ENCODE data around the gene GPC6. TPM values are rescaled to one million over a fixed set of nuclear protein-coding genes. Genes with fewer than 3 reads are reported as not detected.

Gene GPC6
- total and polyA plus RNA-seq, 10 donors: 0.22 to 9.3 (median 4.5) TPM

- H3K4me1 ChIP-seq: no peaks in the 10 kb centered on the region
These were observed 988.4 kb downstream of the GPC6 start for GRCh38 chr13:94214975-94215374.

GRCh38 chr13:94216476-94216875 lies 989.9 kb downstream of the GPC6 start:
- Histone ChIP-seq H3K9me3 (no peaks in the 10 kb centered on the region), H3K4me1 (no peaks in the 10 kb centered on the region), H3K36me3 (no peaks in the 10 kb centered on the region), H3K27ac (no peak overlapping the region), H3K4me3 (no peak overlapping the region), H3K27me3 (replicated peaks in 1 of 7) (no peaks in the 10 kb centered on the region)
- no peak for DNase-seq
- 63 to 84% (median 78%) methylated on average over 1 of the region's 1 CpG for WGBS, 5 donors
- TF ChIP-seq POLR2AphosphoS5 (IDR thresholded peaks at IDR 0.05): no peak
- TF ChIP-seq CTCF (IDR thresholded peaks at IDR 0.05 in 8 of 11, conservative IDR thresholded peaks at IDR 0.05 in 3 of 11): no peak
- TF ChIP-seq POLR2A (IDR thresholded peaks at IDR 0.05): no peak
- intact Hi-C loops (cut with DNase I; ENCODE audit: low total_unique reads): no loop called here

More at GRCh38 chr13:94214975-94215374, 988.4 kb downstream of the GPC6 start:
- Histone ChIP-seq H3K27ac (no peak overlapping the region), H3K36me3 (no peaks in the 10 kb centered on the region), H3K9me3 (no peaks in the 10 kb centered on the region), H3K27me3 (replicated peaks in 1 of 7) (no peaks in the 10 kb centered on the region), H3K4me3 (no peak overlapping the region)
- no peak for TF ChIP-seq CTCF (IDR thresholded peaks at IDR 0.05 in 8 of 11, conservative IDR thresholded peaks at IDR 0.05 in 3 of 11)
- no peak for TF ChIP-seq POLR2A (IDR thresholded peaks at IDR 0.05)
- no peak for TF ChIP-seq POLR2AphosphoS5 (IDR thresholded peaks at IDR 0.05)
- WGBS, 5 donors: 85 to 90% (median 85%) methylated on average over 3 of the region's 3 CpGs
- intact Hi-C loops (cut with DNase I; ENCODE audit: low total_unique reads): no loop called here
- DNase-seq: no peak

- no peaks in the 10 kb centered on the region for H3K9me3 ChIP-seq
- DNase-seq: no peak
- WGBS, 5 donors: 94 to 97% (median 96%) methylated on average over 3 of the region's 3 CpGs
- H3K36me3 ChIP-seq: no peaks in the 10 kb centered on the region
- no peak overlapping the region for H3K27ac ChIP-seq
- TF ChIP-seq POLR2A (IDR thresholded peaks at IDR 0.05) (no peak), POLR2AphosphoS5 (IDR thresholded peaks at IDR 0.05) (no peak), CTCF (IDR thresholded peaks at IDR 0.05 in 8 of 11, conservative IDR thresholded peaks at IDR 0.05 in 3 of 11) (no peak)
- no peaks in the 10 kb centered on the region for H3K4me1 ChIP-seq
- no peaks in the 10 kb centered on the region for H3K27me3 ChIP-seq (replicated peaks in 1 of 7)
- intact Hi-C loops (cut with DNase I; ENCODE audit: low total_unique reads): no loop called here
- H3K4me3 ChIP-seq: no peak overlapping the region
These were observed 990.8 kb downstream of the GPC6 start for GRCh38 chr13:94217370-94217769.

GRCh38 chr13:94218537-94218936 lies 991.9 kb downstream of the GPC6 start:
- intact Hi-C loops (cut with DNase I; ENCODE audit: low total_unique reads): no loop called here
- no peaks in the 10 kb centered on the region for H3K9me3 ChIP-seq
- no peak overlapping the region for H3K4me3 ChIP-seq
- no peaks in the 10 kb centered on the region for H3K36me3 ChIP-seq
- DNase-seq: no peak
- H3K27me3 ChIP-seq (replicated peaks in 1 of 7): no peaks in the 10 kb centered on the region
- TF ChIP-seq CTCF (IDR thresholded peaks at IDR 0.05 in 8 of 11, conservative IDR thresholded peaks at IDR 0.05 in 3 of 11): no peak
- TF ChIP-seq POLR2A (IDR thresholded peaks at IDR 0.05): no peak
- TF ChIP-seq POLR2AphosphoS5 (IDR thresholded peaks at IDR 0.05): no peak
- 81 to 93% (median 89%) methylated on average over 2 of the region's 2 CpGs for WGBS, 5 donors
- no peaks in the 10 kb centered on the region for H3K4me1 ChIP-seq
- no peak overlapping the region for H3K27ac ChIP-seq
